Measurements from ENCODE around the gene KMT2D.
A peak's percentile ranks its signal among the peaks of the same experiment; 100 is the strongest.
"Not testable (repeated sequence)": the region's sequence is repeated elsewhere in the genome, so short reads cannot be mapped to it uniquely, and the experiment has no call there.

Gene KMT2D

DNA sequence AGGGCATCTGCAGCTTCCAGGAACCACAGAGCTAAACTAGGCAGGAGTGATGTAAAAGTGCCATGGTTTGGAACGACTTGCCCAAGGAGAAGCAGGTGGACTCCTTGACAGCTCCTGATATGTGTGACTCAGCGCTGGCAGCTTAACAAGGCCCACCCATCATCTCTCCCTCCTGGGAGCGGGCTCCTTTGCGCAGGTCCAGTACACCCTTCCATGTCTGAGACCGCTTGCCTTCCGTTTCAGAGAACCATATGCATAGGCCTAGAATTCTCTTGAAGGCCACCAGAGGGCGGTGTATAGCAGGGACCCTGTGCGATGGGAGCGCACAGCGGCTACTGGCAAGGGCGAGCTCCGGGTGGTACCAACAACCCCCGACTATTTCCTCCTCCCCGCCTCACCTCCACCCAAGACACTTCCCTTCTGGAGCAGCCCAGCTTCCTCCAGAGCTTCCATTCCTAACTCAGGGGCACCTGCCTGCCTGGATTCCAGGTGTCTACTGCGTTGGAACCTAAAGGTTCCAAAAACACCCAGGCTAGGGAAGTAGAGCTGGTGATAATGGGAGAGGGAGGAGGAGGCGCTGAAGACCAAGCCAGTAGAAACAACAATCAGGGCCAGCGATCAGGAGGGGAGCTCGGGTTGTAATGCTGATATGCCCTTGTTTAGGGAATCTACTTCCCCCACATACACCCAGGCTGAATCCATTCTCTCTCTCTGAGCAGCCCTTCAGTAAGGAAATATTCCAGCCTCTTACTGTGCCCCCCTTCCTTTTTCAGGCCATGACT, 27.7 kb upstream of the KMT2D start:
- DNase-seq (ENCODE audit: low read depth, low spot score) = peak; percentile 90

DNA sequence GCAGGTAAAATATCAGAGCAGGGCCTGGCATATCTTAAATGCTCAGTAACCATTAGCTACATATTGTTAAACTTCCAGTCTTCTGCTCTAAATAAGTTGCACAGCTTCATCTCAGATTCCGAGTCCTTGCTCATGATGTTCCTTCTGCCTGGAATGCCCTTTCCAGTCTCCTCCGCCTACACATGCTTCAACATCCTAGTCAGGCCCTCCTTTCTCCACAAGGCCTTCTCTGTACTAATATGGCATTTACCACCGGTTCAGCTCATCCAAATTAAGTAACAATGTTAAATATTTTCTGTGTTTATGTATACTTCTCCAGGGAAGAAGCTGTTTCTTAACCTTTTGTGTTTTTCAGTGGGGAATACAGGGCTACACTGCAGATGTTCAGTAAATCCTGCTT, 25.5 kb upstream of the KMT2D start:
- no peak for DNase-seq (ENCODE audit: low read depth, low spot score)

DNA sequence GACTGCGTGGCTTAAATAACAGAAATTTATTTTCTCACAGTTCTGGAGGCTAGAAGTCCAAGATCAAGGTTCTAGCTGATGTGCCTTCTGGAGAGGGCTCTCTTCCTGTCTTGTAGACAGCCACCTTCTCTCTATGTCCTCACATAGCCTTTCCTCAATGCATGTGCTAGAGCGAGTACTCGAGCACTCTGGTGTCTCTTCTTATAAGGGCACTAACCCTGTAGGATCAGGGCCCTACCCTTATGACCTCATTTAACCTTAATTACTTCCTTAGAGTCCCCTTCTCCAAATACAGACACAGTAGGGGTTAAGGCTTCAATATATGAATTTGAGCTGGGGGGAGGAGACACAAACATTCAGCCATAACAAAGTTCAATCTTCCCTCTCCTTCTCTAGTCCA, 23.8 kb upstream of the KMT2D start:
- no peak for DNase-seq (ENCODE audit: low read depth, low spot score)

DNA sequence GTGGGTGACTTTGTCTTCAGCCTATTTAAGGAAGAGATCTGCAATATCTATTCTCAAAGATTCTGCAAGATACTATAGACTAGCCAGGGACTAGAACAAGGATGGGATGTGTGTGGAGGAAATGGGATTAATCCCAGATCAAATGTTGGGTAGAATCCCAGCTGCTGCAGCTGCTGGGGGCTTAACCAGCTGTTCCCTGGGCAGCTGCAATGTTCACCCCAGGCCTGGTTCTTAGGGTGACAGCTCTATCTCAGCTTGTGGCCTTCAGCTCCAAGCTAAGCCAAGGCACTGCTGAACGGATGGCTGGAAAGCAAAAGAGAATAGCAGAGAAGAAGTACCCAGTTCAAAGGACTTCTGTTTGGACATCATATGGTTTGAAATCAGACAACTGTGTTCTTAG, 19.2 kb upstream of the KMT2D start:
- no peak for DNase-seq (ENCODE audit: low read depth, low spot score)

DNA sequence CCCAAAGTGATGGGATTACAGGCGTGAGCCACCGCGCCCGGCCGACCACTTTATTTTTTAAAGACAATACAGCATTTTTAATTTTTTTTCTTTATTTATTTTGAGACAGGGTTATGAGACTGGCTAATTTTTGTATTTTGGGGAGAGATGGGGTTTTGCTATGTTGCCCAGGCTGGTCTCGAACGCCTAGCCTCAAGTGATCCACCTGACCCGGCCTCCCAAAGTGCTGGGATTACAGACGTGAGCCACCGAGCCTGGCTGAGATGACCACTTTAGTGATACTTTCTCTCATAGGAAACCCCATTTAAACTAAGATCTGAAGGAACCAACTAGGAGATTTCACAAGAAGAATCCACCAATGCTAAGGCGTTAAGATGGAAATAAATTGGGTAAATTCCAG, 10.4 kb upstream of the KMT2D start:
- DNase-seq (ENCODE audit: low read depth, low spot score) = no peak

DNA sequence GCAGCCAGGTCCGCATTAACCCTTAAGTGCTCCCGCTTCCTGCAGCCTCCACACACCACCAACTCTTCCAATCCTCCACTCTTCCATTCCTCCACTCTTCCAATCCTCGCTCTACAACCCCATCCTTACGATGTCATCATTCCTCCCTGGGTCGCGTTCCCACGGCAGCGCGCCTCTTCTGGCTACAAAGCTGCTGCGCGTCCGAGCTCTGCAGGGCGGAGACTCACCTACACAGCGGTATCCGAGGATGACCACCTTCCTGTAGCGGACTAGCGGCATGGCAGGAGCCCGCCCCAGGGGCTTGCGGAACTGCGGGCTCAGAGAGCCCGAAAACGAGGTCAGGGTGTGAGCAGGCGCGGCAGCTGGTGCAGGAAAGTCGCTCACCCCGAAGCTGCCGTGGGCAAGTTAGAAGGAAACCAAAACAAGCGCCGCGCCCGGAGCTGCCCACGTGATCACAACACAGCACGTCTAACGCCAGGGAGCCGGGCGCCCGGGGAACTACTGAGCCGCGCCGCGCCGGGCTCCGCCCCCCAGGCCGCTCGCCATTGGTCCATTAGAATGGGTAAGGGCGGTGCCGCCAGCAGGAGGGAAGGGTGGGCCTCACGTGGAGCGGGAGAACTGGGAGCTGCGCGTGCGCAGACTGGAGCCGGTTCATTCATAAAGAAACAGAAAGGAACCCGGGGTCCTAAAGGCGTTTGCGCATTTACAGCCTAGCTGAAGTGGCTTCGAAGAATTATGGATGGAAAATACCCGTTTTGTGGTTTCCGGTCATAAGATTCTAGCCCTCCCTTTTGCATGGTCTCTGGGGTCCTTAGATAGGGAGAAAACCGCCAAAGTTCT, 9.1 kb upstream of the KMT2D start, which contains the start of gene RHEBL1:
Gene RHEBL1 (minus strand): TSS at position 473 of the 840 bp plus-strand sequence. CDS start 194 bp downstream, at position 279.
- peak; percentile 99 for DNase-seq (ENCODE audit: low read depth, low spot score)

DNA sequence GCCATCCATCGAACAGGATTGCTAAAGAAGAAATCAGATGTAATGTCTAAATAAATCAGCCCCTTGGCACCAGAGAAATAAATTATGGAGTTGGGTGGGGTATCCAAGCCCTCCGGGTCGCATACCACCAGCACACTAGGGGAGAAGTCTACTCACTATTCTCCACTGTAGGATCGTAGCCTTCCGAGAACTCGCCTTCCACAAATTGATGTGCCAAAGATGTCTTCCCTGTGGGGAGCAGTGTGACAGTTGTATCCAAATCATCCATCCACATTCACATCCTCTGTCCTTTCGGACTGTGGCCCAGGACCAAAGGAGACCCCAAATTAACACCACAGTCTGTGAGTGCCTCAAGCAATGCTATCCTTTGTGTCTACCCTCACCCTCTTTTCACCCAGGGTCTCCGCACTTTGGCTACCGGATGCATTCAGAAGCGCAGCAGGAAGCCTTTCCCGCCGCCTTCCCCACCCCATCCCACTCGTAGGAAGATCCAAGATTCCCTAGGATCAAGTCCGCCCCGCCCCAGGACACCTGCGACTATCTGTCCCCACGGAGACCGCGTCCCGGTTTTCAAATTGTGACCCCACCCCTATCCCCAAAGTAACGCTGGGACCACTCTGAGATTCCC, 8.4 kb upstream of the KMT2D start:
- DNase-seq (ENCODE audit: low read depth, low spot score) = peak; percentile 18

DNA sequence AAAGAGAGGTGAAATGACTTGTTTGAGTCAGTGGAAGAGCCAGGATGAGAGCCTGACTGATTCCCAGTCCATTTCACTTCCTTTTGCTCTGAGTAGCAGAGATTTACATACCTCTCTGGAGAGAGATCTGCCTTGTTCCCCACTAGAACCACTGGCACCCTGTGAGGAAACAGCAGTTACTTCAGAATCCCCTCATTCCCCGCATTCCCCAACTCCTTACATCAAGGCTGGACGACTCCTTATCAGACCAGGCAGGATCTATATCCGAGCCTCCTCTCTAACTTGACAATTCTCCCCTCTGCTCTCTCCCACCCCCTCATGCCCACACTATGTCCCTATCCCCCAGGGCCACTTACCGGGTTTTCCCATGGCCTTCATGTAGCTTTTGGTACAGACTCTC, 5.5 kb upstream of the KMT2D start:
- no peak for DNase-seq (ENCODE audit: low read depth, low spot score)

DNA sequence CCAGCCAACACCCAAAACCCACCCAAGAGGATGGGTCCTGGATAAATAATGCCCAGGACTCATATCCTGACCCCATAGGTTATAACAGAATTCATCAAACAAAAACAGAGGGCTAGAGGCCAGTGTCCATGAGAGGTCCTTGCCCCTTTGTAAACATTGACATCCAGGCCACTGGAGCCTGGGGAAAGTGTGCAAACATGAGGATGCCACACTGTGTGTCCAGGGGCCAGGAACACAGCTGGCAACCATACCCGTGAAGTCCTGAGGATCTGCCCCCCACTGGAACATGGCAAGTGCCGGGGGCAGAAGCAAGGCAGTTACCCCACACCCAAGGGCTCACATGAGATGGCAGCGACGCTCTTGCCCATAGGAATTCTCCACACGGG, 4.2 kb upstream of the KMT2D start:
- DNase-seq (ENCODE audit: low read depth, low spot score) = no peak

DNA sequence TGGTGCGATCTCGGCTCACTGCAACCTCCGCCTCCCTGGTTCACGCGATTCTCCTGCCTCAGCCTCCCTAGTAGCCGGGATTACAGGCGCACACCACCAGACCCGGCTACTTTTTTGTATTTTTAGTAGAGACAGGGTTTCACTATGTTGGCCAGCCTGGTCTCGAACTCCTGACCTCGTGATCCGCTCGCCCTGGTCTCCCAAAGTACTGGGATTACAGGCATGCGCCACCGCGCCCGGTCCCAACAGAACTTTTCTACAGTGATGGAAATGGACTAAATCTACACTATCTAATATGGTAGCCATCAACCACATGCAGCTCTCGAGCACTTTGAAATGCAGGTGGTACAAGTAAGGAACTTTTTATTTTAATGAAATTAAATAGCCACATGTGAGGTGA, 1.3 kb upstream of the KMT2D start:
- DNase-seq (ENCODE audit: low read depth, low spot score) = not testable (repeated sequence)

DNA sequence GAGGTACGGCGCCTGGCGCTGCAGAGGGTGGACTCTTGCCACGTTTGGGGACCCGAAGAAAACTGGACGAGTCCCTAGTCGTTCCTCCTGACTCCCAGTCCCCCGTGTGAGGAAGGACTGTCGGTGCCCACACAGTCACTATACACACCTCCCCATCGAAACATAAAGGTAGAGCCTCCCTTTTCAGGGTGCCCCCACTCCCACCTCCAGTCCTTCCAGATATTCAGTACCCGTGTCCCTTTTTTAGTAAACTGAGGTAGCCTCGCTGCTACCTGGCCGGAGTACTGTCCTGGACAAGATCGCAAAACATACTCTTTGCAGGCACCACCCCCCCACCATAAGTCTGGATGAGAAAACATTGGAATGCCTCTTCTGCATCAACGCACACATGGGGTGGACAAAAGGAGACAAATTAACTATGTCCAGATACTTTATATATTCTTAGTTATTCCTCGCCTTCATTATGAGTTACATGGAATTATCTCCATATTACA, 610 bp upstream of the KMT2D start:
- no peak for DNase-seq (ENCODE audit: low read depth, low spot score)

DNA sequence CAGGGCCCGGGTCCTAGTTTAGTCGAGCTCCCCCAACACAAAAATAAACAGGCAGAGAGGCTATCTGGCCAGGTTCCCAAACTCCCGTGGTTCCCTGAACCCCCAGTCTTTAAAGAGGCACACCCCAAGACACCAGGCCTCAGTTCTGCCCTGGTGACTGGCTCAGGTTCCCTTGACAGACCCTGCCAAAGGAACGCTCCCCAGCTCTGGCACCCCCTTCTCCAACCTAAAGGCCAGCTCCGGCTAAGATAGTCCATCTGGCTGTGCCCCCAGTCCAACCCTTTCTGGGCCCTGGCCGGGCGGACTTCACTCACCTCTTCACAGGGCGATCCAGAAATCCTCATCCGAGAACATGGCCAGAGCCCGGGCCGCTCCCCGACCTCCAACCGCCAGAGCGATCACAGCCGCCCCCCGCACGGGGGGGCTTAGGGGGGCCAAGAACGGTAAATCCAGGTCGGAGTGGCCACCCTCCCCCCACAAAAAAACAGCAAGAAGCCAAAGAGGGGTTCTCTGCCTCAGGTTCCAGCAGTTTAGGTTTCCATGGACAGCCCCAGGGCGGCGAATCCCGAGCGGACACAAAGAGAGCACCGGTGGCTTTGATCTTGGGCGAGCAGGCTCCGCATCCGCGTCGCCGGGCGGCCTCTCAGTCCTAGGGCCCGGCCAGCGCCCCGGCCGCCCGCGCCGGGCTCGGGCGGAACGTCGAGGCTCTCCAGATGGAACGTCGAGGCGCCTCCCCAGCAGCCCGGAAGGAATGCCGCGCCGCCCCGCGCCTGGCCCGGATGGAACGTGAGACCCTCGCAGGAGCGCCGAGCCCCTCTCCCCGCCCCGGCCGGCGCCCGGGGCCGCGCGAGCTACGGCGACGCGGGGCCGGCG, 1.1 kb downstream of the KMT2D start:
- peak; percentile 57 for DNase-seq (ENCODE audit: low read depth, low spot score)

DNA sequence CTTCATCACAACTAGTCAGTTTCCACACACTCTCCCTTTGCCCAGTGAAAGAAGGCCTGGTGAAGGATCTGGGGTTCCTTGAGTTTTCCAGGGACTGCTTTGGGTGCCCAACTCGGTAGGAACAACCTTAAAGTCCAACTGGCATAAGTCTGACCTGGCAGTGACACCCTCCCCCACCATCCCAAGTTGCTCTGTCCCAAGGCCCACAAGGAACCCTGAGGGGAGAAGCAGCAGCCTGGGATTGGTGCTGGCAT, 1.6 kb downstream of the KMT2D start:
- peak; percentile 18 for DNase-seq (ENCODE audit: low read depth, low spot score)

DNA sequence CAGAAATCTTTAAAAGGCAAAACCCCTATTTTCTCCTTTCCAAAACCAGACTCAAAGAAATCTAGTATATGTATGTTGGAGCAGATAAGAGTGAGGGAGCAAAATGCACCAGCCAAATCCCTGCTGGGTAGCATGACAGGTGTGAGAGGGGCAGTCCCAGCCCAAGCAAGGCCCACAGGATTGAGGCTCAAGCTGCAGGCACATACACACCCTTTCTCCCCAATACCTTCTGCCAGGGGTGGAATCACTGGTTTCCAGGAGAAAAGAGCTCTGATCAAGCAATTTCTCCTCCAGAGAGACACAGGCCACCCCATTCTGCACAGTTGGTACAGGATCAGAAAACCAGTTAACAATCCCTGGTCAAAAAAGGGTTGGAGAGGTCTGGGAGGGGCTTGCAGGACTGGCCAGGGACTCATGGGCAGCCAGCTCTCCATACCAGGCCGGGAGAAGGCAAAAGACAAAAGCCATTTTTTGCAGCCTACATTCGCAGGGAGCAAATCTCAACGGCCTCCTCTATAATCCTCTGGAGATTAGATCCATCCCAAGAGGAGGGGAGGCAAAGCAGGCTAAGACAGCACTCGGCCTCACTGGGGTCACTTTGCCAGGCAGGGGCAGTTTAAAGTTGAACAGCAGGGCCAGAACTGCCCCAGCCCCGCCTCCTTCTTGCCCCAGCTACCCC, 2.1 kb downstream of the KMT2D start:
- DNase-seq (ENCODE audit: low read depth, low spot score) = peak; percentile 5

DNA sequence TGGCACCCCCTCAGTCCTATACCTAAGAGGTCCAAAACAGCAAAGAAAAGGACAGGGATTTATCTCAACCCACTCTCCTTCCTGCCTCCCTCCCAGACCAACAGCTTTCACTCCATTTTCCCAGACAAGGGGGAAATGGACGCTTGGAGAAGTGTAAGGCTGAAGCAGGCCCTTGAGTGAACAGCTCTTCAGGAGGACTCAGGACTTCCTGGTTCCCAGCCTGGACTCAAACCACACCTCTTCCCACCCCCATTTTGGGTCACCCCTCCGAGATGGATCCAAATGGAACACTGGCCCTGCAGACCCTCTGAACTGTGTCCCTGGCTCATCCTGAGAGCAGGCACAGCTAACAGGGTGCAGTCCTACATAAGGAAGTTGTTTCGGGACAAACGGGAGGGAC, 2.7 kb downstream of the KMT2D start:
- no peak for DNase-seq (ENCODE audit: low read depth, low spot score)

DNA sequence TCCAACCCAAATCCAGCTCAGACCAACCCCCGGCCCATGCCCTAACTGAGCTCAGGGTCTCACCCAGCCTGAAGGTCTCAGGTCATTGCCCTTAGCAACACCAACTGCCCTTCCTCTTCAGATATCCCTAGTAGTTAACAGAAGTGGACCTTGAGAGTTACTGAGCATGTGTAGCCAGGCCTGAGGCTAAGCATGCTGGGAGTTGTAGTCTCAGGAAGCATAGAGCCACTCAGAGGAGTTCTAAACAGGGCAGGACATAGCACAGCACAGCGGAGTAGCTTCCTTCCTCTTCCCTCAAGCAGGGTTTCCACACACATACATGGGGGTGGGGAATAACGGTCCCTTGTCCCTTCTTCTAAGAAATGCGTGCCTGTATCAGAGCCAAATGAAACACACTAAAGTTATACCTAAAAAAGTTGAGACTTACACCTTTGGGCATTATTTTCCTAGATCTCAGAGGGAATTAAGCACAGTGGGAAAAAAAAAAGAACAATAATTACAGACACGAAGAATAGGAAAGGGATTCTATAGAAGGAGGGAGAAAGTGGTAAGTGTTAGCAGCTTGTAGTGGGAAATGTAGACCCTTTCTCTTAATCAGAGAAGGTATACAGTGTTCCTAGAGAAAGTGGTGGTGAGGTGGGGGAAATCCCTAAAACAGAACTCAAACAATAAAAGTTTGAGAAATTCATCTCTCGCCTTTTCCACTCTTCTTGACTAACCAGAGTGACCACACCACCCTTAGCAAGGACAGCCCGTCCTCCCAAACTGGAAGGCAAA, 4.4 kb downstream of the KMT2D start:
- peak; percentile 65 for DNase-seq (ENCODE audit: low read depth, low spot score)

DNA sequence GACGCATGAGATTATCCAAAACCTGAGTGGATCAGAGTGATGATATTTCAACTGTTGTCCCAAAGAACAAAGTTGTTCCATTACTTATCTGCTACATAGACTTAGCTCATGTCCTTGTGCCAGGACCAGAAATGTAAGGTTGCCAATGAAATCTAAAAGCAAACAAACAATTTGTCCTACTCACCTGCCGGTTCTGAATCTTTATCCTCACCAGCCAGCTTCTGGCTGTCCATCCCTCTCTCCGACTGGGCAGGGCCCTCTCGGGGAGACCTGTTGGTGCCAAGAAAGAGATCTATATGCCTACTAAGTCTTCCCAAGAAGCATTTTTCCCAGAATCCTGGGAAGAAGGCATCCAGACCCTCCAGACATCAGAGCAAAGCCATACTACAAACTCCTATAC, 5.5 kb downstream of the KMT2D start:
- no peak for DNase-seq (ENCODE audit: low read depth, low spot score)

DNA sequence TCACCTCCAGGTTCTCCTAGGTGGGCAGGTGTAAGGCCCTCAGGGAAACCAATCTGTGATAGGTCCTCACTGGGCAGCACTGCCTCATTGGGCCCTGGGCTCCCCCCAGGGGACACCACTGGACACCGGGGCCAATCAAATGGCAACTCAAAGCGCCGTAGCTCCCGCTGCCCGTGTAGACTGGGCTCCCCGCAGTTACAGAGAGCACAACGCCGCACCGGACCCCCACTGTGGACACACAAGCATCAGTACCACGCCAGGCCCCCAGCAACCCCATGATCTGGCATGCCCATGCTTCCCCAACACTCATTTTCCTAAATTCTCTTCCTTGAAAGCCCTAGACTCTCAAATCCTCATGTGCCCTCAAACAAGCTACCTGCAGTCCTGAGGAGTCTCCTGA, 6.1 kb downstream of the KMT2D start:
- DNase-seq (ENCODE audit: low read depth, low spot score) = no peak

DNA sequence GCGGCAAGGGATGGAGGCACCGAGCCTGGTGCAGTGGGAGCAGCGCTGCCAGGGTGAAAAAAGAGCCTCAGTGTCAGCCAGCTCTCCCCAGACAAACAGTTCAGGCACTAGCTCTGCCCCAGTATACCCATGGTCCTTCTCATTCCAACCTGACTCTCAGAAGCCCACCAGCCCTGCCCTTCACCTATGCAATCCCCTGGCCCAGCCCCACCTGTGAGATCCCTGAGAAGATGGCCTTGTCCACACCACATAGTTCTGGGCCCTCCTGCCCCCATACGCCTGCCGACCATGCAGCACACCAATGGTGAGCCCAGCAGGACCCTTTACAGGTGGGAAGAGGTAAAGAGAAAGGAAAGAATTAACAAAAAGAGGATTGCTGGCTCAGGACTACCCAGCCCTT, 6.5 kb downstream of the KMT2D start:
- DNase-seq (ENCODE audit: low read depth, low spot score) = no peak

Measured in ELF-1 (cell line).